AG10803 (cell line): ENCODE results near the gene RAB5B.
"Not testable (repeated sequence)": the region's sequence is repeated elsewhere in the genome, so short reads cannot be mapped to it uniquely, and the experiment has no call there.

ENCODE experiments used
- DNase-seq: peaks from one replicate; pipeline ENCODE4 v3.0.0; 2010; ENCODE audit warnings: low read depth
- H3K4me3 ChIP-seq: 2 replicates; pipeline ENCODE4 v1.5.1; 2011; ENCODE audit warnings: mild to moderate bottlenecking, low read length, control low read depth
- CTCF ChIP-seq: conservative IDR thresholded peaks from 2 replicates; pipeline ENCODE4 v1.5.1; 2011; ENCODE audit warnings: mild to moderate bottlenecking, low read length, control low read depth, inconsistent platforms

Gene RAB5B

GRCh38 chr12:55983232-55983842 lies 9.5 kb downstream of the RAB5B start:
- DNase-seq: no peak

GRCh38 chr12:55984861-55985260 lies 11.0 kb downstream of the RAB5B start:
- no peak for DNase-seq
- no peak overlapping the region for H3K4me3 ChIP-seq
- TF ChIP-seq CTCF: no peak

More at GRCh38 chr12:55983232-55983842, 9.5 kb downstream of the RAB5B start:
- no peak for TF ChIP-seq CTCF
- H3K4me3 ChIP-seq: no peak overlapping the region

- H3K4me3 ChIP-seq: no peak overlapping the region
- DNase-seq: no peak
- no peak for TF ChIP-seq CTCF
Observed at GRCh38 chr12:55985341-55985740, 11.5 kb downstream of the RAB5B start.

- not testable (repeated sequence) for DNase-seq, H3K4me3 ChIP-seq
Observed at GRCh38 chr12:55985976-55986375, 12.1 kb downstream of the RAB5B start.

- DNase-seq: no peak
- no peak for TF ChIP-seq CTCF
- H3K4me3 ChIP-seq: no peak overlapping the region
Observed at GRCh38 chr12:55991110-55991509, 17.2 kb downstream of the RAB5B start.

GRCh38 chr12:55993230-55993853 lies 19.5 kb downstream of the RAB5B start:
- H3K4me3 ChIP-seq: no peak overlapping the region
- no peak for DNase-seq
- no peak for TF ChIP-seq CTCF

GRCh38 chr12:55995366-55995765 lies 21.5 kb downstream of the RAB5B start:
- H3K4me3 ChIP-seq: no peak overlapping the region
- DNase-seq: no peak
- no peak for TF ChIP-seq CTCF
